NCI-H69 (cell line): ENCODE data around the gene C1orf210.

Experiments
- DNase-seq: peaks from one replicate; lab custom pipeline; 2025; lab: John Stamatoyannopoulos, UW

The C1orf210 gene

GRCh38 chr1:43273708-43274107 is 11.7 kb downstream of the C1orf210 start:
- no peak for DNase-seq

- no peak for DNase-seq
These were observed 12.5 kb downstream of the C1orf210 start for GRCh38 chr1:43272576-43273571.

- no peak for DNase-seq
These were observed 13.2 kb downstream of the C1orf210 start for GRCh38 chr1:43272161-43272560.

GRCh38 chr1:43271186-43272118 is 13.9 kb downstream of the C1orf210 start:
- DNase-seq = no peak

- peak; percentile 73 for DNase-seq
These were observed 14.8 kb downstream of the C1orf210 start for GRCh38 chr1:43270421-43271095.

GRCh38 chr1:43269627-43270375 is 15.6 kb downstream of the C1orf210 start, which contains the start of gene TMEM125:
Gene TMEM125, plus strand, starts transcription at chr1:43269983. Its CDS starts 2,740 bp downstream, at chr1:43272723.
- no peak for DNase-seq

GRCh38 chr1:43267818-43268425 is 17.5 kb downstream of the C1orf210 start:
- DNase-seq = no peak

GRCh38 chr1:43267291-43267805 is 18.0 kb downstream of the C1orf210 start:
- DNase-seq = no peak

- DNase-seq = no peak
These were observed 18.5 kb downstream of the C1orf210 start for GRCh38 chr1:43266881-43267280.

- no peak for DNase-seq
These were observed 19.9 kb downstream of the C1orf210 start for GRCh38 chr1:43265431-43265830.

- DNase-seq = no peak
These were observed 27.0 kb downstream of the C1orf210 start for GRCh38 chr1:43258370-43258769.

GRCh38 chr1:43256675-43257570 is 28.5 kb downstream of the C1orf210 start:
- no peak for DNase-seq

GRCh38 chr1:43255438-43256210 is 29.8 kb downstream of the C1orf210 start:
- no peak for DNase-seq

- DNase-seq = no peak
These were observed 31.5 kb downstream of the C1orf210 start for GRCh38 chr1:43253876-43254275.

GRCh38 chr1:43253173-43253572 is 32.2 kb downstream of the C1orf210 start:
- DNase-seq = no peak

GRCh38 chr1:43252225-43252624 is 33.2 kb downstream of the C1orf210 start:
- DNase-seq = no peak

- no peak for DNase-seq
These were observed 34.4 kb downstream of the C1orf210 start for GRCh38 chr1:43251024-43251423.

- no peak for DNase-seq
These were observed 35.0 kb downstream of the C1orf210 start for GRCh38 chr1:43250351-43250761.
